ENCODE measurements around the gene GFRA4. TPM values are rescaled to one million over a fixed set of nuclear protein-coding genes. Genes with fewer than 3 reads are reported as not detected.

The GFRA4 gene
- total RNA-seq, 1 donor from 2014 or later = not detected

GRCh38 chr20:3698591-3699001, 35.4 kb upstream of the GFRA4 start:
- H3K36me3 Mint-ChIP-seq (ENCODE audit: low read depth, unreplicated experiment) = no peaks in the 10 kb centered on the region
- H3K4me1 Mint-ChIP-seq (ENCODE audit: unreplicated experiment) = no peaks in the 10 kb centered on the region
- TF ChIP-seq, protein P1, sequence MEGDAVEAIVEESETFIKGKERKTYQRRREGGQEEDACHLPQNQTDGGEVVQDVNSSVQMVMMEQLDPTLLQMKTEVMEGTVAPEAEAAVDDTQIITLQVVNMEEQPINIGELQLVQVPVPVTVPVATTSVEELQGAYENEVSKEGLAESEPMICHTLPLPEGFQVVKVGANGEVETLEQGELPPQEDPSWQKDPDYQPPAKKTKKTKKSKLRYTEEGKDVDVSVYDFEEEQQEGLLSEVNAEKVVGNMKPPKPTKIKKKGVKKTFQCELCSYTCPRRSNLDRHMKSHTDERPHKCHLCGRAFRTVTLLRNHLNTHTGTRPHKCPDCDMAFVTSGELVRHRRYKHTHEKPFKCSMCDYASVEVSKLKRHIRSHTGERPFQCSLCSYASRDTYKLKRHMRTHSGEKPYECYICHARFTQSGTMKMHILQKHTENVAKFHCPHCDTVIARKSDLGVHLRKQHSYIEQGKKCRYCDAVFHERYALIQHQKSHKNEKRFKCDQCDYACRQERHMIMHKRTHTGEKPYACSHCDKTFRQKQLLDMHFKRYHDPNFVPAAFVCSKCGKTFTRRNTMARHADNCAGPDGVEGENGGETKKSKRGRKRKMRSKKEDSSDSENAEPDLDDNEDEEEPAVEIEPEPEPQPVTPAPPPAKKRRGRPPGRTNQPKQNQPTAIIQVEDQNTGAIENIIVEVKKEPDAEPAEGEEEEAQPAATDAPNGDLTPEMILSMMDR (IDR thresholded peaks at IDR 0.05; ENCODE audit: unreplicated experiment) = no peak
- H3K27me3 Mint-ChIP-seq (ENCODE audit: unreplicated experiment) = peaks cover 2% of the 10 kb centered on the region
- H3K9me3 Mint-ChIP-seq (ENCODE audit: unreplicated experiment) = no peaks in the 10 kb centered on the region
- DNase-seq (ENCODE audit: low spot score) = no peak
- H3K27ac Mint-ChIP-seq (ENCODE audit: unreplicated experiment) = no peak overlapping the region
- no peak overlapping the region for H3K4me3 Mint-ChIP-seq (ENCODE audit: unreplicated experiment)

DNA sequence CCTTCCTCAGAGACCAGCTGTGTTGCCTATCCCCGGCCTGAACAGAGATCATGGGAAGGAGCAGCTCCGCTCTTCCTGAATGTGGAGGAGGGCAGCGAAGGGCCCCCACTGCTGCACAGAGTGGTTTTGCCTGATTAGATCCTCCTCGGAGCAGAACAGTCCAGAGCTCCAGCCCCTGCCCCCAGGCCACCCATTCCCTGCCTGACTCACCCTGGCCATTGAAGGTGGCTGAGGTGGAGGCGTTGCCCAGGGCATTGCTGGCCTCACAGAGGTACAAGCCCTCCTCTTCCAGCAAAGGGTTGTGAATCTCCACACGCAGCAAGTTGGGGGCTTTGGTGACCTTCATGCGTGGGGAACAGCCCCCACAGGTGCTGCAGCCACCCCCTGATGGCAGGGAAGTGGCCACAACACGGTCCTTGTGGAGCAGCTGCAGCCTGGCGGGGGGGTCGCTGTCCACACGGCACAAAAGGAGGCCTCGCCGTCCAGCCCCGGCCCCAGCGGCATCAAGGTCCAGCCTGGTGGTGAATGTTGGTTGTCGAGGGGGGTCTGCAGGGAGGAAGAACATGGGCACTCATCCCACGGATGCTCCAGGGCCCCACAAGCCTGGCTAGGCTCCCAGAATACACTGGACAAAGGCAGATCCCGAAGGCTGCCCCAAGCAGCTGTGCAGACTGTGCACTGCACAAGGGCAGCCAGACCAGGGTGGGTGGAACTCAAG, 34.5 kb upstream of the GFRA4 start:
- no peaks in the 10 kb centered on the region for H3K4me1 Mint-ChIP-seq (ENCODE audit: unreplicated experiment)
- peaks cover 2% of the 10 kb centered on the region for H3K27me3 Mint-ChIP-seq (ENCODE audit: unreplicated experiment)
- H3K9me3 Mint-ChIP-seq (ENCODE audit: unreplicated experiment) = no peaks in the 10 kb centered on the region
- H3K4me3 Mint-ChIP-seq (ENCODE audit: unreplicated experiment) = no peak overlapping the region
- H3K27ac Mint-ChIP-seq (ENCODE audit: unreplicated experiment) = no peak overlapping the region
- TF ChIP-seq, protein P1 (IDR thresholded peaks at IDR 0.05; ENCODE audit: unreplicated experiment) = no peak
- no peaks in the 10 kb centered on the region for H3K36me3 Mint-ChIP-seq (ENCODE audit: low read depth, unreplicated experiment)
- DNase-seq (ENCODE audit: low spot score) = no peak

DNA sequence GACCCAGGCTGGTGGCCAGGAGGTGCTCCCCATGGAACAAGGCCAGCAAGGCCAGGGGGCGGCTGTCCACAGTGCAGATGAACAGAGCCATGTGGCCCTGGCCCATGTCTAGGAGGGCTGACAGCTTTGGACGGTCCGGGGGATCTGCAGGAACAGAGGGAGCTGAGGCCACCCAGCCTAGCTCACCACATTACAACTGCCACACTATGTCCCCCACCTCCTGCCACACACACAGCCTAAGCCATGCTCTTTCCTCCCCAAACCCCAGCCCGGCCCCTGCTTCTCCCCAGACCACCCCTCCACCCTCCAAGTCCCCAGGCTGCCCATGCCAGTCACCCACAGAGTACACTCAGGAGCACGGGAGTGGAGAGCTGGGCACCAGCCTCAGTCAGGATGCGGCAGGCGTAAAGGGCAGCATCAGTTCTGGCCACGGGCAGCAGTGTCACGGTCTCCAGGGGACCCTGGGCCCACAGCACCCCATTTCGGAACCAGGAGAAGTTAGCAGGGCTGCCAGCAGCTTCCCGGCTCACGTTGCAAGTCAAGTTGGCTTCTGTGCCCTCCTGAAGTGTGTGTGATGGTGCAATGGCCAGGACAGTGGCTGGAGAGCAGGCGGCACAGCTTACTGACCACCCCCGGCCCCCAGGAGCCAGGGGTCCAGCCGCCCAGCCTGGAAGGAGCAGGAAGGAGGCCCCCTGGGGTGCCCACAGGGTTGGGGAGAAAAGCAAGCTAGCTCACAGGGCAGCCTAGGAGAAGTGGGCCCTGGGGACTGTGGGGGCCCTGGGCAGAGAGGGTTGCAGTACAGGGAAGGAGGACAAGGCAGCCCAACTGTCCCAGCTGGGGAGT, 33.8 kb upstream of the GFRA4 start:
- H3K4me1 Mint-ChIP-seq (ENCODE audit: unreplicated experiment) = no peaks in the 10 kb centered on the region
- no peak overlapping the region for H3K27ac Mint-ChIP-seq (ENCODE audit: unreplicated experiment)
- no peaks in the 10 kb centered on the region for H3K9me3 Mint-ChIP-seq (ENCODE audit: unreplicated experiment)
- H3K36me3 Mint-ChIP-seq (ENCODE audit: low read depth, unreplicated experiment) = no peaks in the 10 kb centered on the region
- TF ChIP-seq, protein P1 (IDR thresholded peaks at IDR 0.05; ENCODE audit: unreplicated experiment) = no peak
- H3K27me3 Mint-ChIP-seq (ENCODE audit: unreplicated experiment) = peaks cover 2% of the 10 kb centered on the region
- DNase-seq (ENCODE audit: low spot score) = no peak
- no peak overlapping the region for H3K4me3 Mint-ChIP-seq (ENCODE audit: unreplicated experiment)

- no peaks in the 10 kb centered on the region for H3K4me1 Mint-ChIP-seq (ENCODE audit: unreplicated experiment)
- no peaks in the 10 kb centered on the region for H3K36me3 Mint-ChIP-seq (ENCODE audit: low read depth, unreplicated experiment)
- H3K27ac Mint-ChIP-seq (ENCODE audit: unreplicated experiment) = no peak overlapping the region
- H3K9me3 Mint-ChIP-seq (ENCODE audit: unreplicated experiment) = no peaks in the 10 kb centered on the region
- TF ChIP-seq, protein P1 (IDR thresholded peaks at IDR 0.05; ENCODE audit: unreplicated experiment) = peak; percentile 70
- DNase-seq (ENCODE audit: low spot score) = no peak
- H3K4me3 Mint-ChIP-seq (ENCODE audit: unreplicated experiment) = no peak overlapping the region
- peaks cover 2% of the 10 kb centered on the region for H3K27me3 Mint-ChIP-seq (ENCODE audit: unreplicated experiment)
Measured at GRCh38 chr20:3696200-3696599, 33.0 kb upstream of the GFRA4 start.

DNA sequence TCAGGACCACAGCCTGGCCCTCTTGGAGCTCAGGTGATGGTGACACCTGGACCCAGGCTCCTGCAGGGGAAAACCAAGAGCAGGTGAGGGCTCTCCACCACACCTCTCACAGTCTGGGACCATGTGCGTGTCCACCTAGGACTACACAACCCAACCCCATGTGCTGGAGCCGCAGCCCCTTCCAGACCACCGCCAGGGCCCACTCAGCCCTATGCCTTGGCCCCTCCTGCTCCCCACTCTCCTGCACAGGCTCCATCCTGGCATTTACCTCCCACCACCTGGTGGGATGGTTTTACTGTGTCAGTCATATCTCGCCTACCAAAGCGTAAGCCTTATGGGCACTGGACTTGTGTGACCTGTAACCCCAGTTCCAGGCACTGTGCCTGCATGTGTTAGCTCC, 31.7 kb upstream of the GFRA4 start:
- DNase-seq (ENCODE audit: low spot score) = no peak

More for the DNA sequence above, 31.7 kb upstream of the GFRA4 start:
- no peaks in the 10 kb centered on the region for H3K9me3 Mint-ChIP-seq (ENCODE audit: unreplicated experiment)
- H3K4me1 Mint-ChIP-seq (ENCODE audit: unreplicated experiment) = no peaks in the 10 kb centered on the region
- H3K36me3 Mint-ChIP-seq (ENCODE audit: low read depth, unreplicated experiment) = no peaks in the 10 kb centered on the region
- H3K27ac Mint-ChIP-seq (ENCODE audit: unreplicated experiment) = no peak overlapping the region
- no peak overlapping the region for H3K4me3 Mint-ChIP-seq (ENCODE audit: unreplicated experiment)
- H3K27me3 Mint-ChIP-seq (ENCODE audit: unreplicated experiment) = peaks cover 2% of the 10 kb centered on the region
- TF ChIP-seq, protein P1 (IDR thresholded peaks at IDR 0.05; ENCODE audit: unreplicated experiment) = no peak
